ENCODE results near the gene ABCA2.

ABCA2 gene

GRCh38 chr9:136974817-136975535 lies 53.1 kb downstream of the ABCA2 start:
- DNase-seq (ENCODE audit: low read depth): no peak
- no peak overlapping the region for H3K4me3 ChIP-seq (ENCODE audit: low read length)
- TF ChIP-seq, protein P1, sequence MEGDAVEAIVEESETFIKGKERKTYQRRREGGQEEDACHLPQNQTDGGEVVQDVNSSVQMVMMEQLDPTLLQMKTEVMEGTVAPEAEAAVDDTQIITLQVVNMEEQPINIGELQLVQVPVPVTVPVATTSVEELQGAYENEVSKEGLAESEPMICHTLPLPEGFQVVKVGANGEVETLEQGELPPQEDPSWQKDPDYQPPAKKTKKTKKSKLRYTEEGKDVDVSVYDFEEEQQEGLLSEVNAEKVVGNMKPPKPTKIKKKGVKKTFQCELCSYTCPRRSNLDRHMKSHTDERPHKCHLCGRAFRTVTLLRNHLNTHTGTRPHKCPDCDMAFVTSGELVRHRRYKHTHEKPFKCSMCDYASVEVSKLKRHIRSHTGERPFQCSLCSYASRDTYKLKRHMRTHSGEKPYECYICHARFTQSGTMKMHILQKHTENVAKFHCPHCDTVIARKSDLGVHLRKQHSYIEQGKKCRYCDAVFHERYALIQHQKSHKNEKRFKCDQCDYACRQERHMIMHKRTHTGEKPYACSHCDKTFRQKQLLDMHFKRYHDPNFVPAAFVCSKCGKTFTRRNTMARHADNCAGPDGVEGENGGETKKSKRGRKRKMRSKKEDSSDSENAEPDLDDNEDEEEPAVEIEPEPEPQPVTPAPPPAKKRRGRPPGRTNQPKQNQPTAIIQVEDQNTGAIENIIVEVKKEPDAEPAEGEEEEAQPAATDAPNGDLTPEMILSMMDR (conservative IDR thresholded peaks at IDR 0.05; ENCODE audit: low read depth, low read length): no peak

DNA sequence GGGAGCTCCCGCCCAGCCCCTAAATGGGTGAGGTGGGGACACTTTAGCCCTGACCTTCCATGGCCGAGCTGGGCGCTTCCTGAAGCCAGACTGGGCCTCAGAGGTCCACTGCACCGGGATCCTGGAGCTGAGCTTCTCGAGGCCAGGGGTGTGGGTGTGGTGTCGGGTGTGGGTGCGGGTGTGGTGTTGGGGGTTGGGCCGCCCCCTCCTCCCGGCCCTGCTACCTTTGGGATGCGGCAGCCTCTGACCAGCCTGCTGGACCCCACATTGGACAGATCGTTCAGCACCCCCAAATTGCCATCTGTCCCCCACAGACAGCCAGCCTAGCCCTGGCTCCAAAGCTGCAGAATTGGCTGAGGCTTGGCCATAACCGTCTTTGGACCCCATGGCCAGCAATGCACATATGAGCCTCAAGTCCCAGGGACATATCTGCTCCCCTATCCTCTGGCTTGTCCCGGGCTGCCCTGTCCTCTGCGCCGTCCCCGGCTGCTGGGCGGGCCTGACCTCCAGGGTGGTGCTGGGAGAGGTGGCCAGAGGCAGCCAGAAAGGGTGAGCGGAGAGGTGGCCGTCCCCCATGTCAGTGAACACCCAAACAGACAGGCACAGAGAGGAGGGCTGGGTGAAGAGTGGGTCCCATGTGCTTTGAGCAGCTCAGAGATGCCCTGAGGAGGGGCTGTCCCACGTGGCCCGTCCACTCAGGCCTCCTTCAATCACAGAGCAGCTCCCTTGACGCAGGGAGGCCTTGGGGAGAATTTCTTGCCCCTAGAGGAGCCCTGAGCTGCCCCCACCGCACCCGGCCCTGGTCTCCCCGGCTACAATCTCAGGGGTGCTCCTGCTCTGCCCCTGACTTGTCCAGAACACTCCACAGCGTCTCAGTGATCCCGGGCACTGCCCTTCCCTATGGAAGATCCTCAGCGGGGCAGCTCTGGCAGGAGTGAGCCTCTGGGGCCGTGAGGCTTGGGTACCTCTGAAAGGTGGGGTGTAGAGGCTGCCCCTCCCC lies 54.1 kb downstream of the ABCA2 start:
- H3K4me3 ChIP-seq (ENCODE audit: low read length): no peak overlapping the region
- DNase-seq (ENCODE audit: low read depth): no peak
- TF ChIP-seq, protein P1 (conservative IDR thresholded peaks at IDR 0.05; ENCODE audit: low read depth, low read length): no peak

GRCh38 chr9:136972743-136973142 lies 55.3 kb downstream of the ABCA2 start:
- no peak for DNase-seq (ENCODE audit: low read depth)
- TF ChIP-seq, protein P1 (conservative IDR thresholded peaks at IDR 0.05; ENCODE audit: low read depth, low read length): no peak
- H3K4me3 ChIP-seq (ENCODE audit: low read length): no peak overlapping the region

DNA sequence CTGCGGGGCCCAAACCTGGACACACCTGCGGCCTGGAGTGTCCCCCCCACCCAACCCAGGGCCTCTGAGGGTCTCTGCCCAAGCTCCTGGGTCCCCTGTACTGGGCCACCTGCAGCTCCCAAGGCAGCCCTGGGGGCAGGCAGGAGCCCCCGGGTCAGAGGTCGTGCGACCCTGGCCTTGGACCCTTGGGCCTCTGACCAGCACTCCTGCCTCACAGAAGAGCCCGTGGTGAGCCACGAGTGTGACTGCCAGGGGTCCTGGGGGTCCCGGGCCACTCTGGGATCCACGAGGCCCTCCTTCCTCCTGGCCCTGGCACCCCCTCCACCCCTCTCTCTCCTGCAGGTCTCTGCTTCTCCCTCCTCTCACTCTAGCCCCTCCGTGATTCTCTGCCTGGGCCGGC lies 55.7 kb downstream of the ABCA2 start:
- TF ChIP-seq, protein P1 (conservative IDR thresholded peaks at IDR 0.05; ENCODE audit: low read depth, low read length): no peak
- DNase-seq (ENCODE audit: low read depth): no peak
- no peak overlapping the region for H3K4me3 ChIP-seq (ENCODE audit: low read length)

DNA sequence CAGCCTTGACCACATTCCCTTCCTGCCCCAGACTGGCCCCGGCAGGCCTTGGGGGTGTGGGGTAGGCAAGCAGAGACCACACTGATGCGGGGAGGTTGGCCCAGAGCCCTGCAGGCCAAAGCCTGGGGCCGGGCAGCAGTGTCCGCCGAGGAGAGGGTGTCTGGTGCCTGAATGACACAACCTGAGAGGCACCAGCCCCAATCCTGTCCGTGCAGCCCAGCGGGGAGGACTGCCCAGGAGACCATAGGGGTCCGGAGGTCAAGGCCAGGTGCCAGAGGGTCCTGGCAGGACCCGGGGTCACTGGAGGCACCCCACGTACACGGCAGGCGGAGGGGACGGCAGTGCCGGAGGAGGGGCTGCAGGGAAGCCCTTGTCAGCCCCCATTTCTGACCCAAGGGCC lies 56.3 kb downstream of the ABCA2 start:
- no peak for DNase-seq (ENCODE audit: low read depth)
- TF ChIP-seq, protein P1 (conservative IDR thresholded peaks at IDR 0.05; ENCODE audit: low read depth, low read length): no peak
- no peak overlapping the region for H3K4me3 ChIP-seq (ENCODE audit: low read length)

GRCh38 chr9:136970361-136970760 lies 57.7 kb downstream of the ABCA2 start:
- H3K4me3 ChIP-seq (ENCODE audit: low read length): no peak overlapping the region
- TF ChIP-seq, protein P1 (conservative IDR thresholded peaks at IDR 0.05; ENCODE audit: low read depth, low read length): no peak
- DNase-seq (ENCODE audit: low read depth): no peak
